HG03521 (cell line): Measurements from ENCODE around the gene IRF9.

Experiments
- ATAC-seq: cut with Tn5 transposase; IDR thresholded peaks from one replicate; pipeline ENCODE4 v1.9.1; 2021; ENCODE audit warnings: mild to moderate bottlenecking, moderate library complexity; ENCODE audit not compliant: unreplicated experiment

IRF9 gene, protein sequence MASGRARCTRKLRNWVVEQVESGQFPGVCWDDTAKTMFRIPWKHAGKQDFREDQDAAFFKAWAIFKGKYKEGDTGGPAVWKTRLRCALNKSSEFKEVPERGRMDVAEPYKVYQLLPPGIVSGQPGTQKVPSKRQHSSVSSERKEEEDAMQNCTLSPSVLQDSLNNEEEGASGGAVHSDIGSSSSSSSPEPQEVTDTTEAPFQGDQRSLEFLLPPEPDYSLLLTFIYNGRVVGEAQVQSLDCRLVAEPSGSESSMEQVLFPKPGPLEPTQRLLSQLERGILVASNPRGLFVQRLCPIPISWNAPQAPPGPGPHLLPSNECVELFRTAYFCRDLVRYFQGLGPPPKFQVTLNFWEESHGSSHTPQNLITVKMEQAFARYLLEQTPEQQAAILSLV

GRCh38 chr14:24160850-24161804 lies at the start of gene IRF9:
Gene IRF9 (plus strand): TSS chr14:24161265. CDS start chr14:24162145, 880 bp downstream.
- peak; percentile 77 for ATAC-seq

DNA sequence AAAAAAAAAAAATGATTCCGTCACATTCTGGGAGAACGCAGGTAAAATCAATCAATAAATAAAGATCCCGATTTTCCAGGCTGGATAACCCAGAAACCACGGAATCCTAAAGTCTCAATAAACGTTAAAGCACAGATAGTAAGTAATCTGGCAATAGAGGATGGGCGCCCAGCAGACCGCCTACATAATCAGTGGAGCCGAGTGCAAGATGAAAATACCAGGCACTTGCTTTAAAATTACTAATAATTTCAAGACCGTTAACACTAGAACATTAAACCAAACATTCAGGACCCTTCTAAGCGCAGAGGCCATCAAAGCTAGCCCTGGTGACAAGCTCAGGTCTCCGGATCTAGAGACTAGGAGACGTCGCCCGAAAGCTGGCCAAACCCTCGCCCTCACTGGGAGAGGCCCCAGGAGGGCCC lies 47.7 kb upstream of the IRF9 start:
- no peak for ATAC-seq

GRCh38 chr14:24113801-24114531 lies 47.1 kb upstream of the IRF9 start:
- peak; percentile 16 for ATAC-seq

DNA sequence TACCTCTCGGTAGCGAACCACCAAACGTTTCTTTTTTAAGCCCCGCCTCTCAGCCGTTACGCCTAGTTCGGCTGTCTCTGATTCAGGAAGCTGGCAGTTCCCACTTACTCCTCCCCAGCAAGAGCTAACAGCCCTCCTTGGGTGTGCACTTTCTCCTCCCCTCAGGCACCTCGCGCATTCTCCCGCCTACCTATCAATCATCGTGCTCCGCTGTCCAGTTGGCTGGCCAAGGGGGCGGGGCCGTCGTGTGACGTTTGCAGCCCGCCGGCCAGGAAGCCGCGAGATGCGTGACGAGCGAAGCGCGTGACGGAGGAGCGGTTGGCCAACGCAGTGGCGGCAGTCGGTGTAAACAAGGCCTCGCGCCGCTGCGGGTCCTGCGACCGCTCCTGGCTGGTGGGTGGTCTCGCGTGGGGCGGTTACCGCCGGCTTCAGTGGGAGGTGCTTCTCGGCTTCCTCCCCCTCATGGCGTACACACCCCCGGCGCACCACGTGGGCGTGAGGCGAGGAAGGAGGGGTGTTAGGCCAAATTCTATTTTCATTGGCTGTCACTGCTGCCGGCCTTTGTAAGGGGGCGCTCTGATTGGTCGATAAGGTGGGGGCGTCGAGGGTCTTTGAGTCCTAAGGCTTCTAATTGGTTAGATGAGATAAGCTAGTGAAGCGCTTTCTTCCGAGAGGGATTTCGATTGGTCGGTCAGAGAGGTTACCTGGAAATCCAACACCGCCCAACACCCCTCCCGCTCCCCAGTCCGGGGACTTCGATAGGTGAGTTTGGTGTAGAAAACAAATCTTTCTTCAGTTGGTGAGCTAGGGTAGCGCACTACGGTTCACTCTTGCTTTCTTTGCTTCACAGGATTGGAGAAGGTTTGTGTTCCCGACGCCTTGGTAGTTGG lies 46.3 kb upstream of the IRF9 start, which contains the start of the genes DCAF11 and NRL:
Gene DCAF11, plus strand, starts transcription at position 246 of the 890 bp plus-strand sequence. CDS start 818 bp downstream, outside the sequence.
Gene NRL, minus strand, starts transcription at position 418 of the 890 bp plus-strand sequence. CDS start 32,101 bp downstream, outside the sequence.
- peak; percentile 78 for ATAC-seq

GRCh38 chr14:24115422-24116127 lies 45.5 kb upstream of the IRF9 start:
- no peak for ATAC-seq

GRCh38 chr14:24116128-24116814 lies 44.8 kb upstream of the IRF9 start:
- no peak for ATAC-seq

GRCh38 chr14:24117179-24117578 lies 43.9 kb upstream of the IRF9 start:
- ATAC-seq, result no peak

DNA sequence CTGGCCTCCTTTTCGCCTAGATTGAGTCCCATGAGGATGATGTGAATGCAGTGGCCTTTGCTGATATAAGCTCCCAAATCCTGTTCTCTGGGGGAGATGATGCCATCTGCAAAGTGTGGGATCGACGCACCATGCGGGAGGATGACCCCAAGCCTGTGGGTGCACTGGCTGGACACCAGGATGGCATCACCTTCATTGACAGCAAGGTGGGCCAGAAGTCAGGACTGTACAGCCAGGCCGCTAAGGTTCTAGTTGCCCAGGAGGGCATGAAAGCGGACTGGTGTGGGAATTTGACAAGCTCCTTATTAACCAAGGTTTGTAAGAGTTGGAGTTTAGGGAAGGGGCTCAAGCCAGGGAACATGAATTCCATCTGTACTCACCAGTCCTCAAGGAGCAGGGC lies 41.4 kb upstream of the IRF9 start:
- ATAC-seq, result no peak

GRCh38 chr14:24121210-24121609 lies 39.9 kb upstream of the IRF9 start:
- no peak for ATAC-seq

DNA sequence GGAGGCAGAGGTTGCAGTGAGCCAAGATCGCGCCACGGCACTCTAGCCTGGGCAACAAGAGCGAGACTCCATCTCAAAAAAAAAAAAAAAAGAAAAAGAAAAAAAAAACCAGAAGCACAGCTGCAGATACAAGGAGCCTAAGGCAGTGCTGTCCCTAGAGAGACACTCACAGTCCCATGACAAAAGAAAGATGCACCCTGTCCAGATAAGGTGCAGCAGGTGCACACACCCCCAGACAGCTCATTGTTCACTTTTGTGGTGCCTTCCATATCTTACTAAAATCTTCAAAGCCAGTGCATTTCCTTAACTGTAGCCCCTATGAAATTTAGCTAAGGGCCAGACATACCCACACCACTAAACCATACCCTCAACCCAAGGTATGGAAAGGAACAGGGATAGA lies 38.6 kb upstream of the IRF9 start:
- no peak for ATAC-seq

GRCh38 chr14:24122898-24123297 lies 38.2 kb upstream of the IRF9 start:
- no peak for ATAC-seq

DNA sequence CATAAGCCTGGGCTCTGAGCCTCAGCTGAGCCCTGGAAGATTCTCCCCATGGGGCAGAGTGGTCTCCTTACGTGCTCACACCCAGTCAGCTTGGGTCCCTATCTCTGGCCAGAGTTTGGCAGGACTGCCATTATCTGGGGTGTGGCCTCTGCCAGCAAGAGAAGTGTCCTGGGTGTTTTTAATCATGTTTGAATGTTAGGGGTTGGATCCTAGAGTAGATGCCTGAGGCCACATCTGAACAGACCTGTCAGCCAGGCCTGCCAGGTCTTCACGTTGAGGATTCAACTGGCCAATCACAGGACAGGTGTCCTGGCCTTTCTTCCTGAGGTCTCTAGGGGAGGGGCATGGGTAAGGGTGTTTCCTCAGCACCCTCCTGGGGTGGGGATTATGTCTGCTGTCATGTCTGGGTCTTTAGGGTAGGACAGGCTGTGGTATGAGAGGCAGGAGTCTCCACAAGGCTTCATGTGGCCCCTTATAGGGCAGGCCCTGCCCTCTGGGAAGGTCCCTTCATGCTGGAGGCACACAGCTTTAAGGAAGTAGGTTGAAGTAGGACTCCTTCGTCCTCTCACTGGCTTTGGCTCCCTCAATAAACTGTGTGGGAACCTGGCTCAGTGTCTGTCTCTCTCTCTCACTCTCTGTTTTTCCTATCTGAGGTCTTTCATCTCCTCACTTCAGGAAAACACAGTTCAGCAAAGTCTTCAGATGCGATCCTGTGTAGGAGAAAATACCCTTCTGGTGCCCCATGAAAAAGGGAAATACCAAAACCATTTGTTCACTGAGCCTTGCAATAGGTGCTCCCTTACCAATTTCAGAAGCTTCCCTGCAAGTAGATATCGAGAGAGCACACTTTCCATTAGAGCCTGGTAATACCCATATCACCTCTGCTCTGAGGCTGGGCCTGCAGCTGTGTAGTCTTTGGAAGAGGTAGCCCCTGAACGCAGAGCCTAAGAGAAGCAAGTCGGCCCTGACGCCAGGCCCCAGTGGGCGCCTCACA lies 37.3 kb upstream of the IRF9 start:
- no peak for ATAC-seq

- no peak for ATAC-seq
Observed at GRCh38 chr14:24126939-24127338, 34.1 kb upstream of the IRF9 start.

GRCh38 chr14:24127673-24128072 lies 33.4 kb upstream of the IRF9 start:
- ATAC-seq, result no peak

- ATAC-seq, result no peak
Observed at GRCh38 chr14:24129410-24129998, 31.6 kb upstream of the IRF9 start.

DNA sequence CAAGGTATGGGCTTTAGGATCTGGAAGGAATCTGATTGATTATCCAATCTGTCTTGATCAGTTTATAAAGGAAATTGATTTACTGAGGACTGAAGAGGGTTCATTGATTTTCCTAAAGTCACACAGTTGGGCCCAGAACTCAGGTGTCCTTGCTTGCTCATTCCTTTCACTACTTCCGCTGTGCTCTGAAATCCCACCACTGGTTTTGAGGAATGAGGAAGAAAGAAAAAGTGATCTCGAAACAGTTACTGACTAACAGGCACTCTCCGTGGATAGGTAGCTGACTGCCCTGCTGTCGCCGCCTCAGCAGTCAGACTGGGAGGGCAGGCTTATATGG lies 30.7 kb upstream of the IRF9 start, which contains the start of gene FITM1:
Gene FITM1, plus strand, starts transcription at position 280 of the 337 bp plus-strand sequence. CDS start 905 bp downstream, outside the sequence.
- ATAC-seq, result no peak
